H9 (cell line): ENCODE data around the gene OR2A12. TPM values are rescaled to one million over a fixed set of nuclear protein-coding genes. Genes with fewer than 3 reads are reported as not detected.

Experiments used
- DNase-seq: peaks from one replicate; pipeline ENCODE4 v3.0.0-alpha.2; 2017
- H2AFZ ChIP-seq: one replicate; pipeline ENCODE4 v1.6.1; 2013; ENCODE audit warnings: mild to moderate bottlenecking, low read length, control low read depth, moderate library complexity
- H2AK5ac ChIP-seq: 2 replicates; pipeline ENCODE4 v1.6.1; 2013; ENCODE audit warnings: low read length, control low read depth, mixed read lengths; ENCODE audit not compliant: insufficient read length
- H2BK120ac ChIP-seq: one replicate; pipeline ENCODE4 v1.6.1; 2013; ENCODE audit warnings: low read depth, mild to moderate bottlenecking, low read length, control low read depth, inconsistent platforms; ENCODE audit not compliant: poor library complexity, severe bottlenecking
- H2BK12ac ChIP-seq: 2 replicates; pipeline ENCODE4 v1.6.1; 2013; ENCODE audit warnings: low read length, control low read depth, mixed read lengths, low read depth; ENCODE audit not compliant: insufficient read length
- H2BK15ac ChIP-seq: 2 replicates; pipeline ENCODE4 v1.6.1; 2013; ENCODE audit warnings: low read depth, low read length, control low read depth
- H2BK20ac ChIP-seq: one replicate; pipeline ENCODE4 v1.6.1; 2013; ENCODE audit warnings: low read depth, mild to moderate bottlenecking, low read length, control low read depth, inconsistent platforms; ENCODE audit not compliant: poor library complexity, severe bottlenecking
- H2BK5ac ChIP-seq: 2 replicates; pipeline ENCODE4 v1.6.1; 2013; ENCODE audit warnings: low read length, control low read depth, mixed read lengths; ENCODE audit not compliant: insufficient read length
- H3K14ac ChIP-seq: 2 replicates; pipeline ENCODE4 v1.6.1; 2013; ENCODE audit warnings: low read length, control low read depth; ENCODE audit not compliant: insufficient read depth
- H3K18ac ChIP-seq: 2 replicates; pipeline ENCODE4 v1.6.1; 2013; ENCODE audit warnings: low read depth, mild to moderate bottlenecking, mixed read lengths, low read length, control low read depth; ENCODE audit not compliant: insufficient read length
- H3K23ac ChIP-seq: 2 replicates; pipeline ENCODE4 v1.6.1; 2013; ENCODE audit warnings: low read length, control low read depth, mixed read lengths, low read depth; ENCODE audit not compliant: insufficient read length
- H3K23me2 ChIP-seq: 2 replicates; pipeline ENCODE4 v1.6.1; 2013; ENCODE audit warnings: low read depth, mild to moderate bottlenecking, mixed read lengths, low read length, control low read depth; ENCODE audit not compliant: insufficient read length, poor library complexity, severe bottlenecking
- H3K27ac ChIP-seq: 2 replicates; pipeline ENCODE4 v1.5.1; 2013; ENCODE audit warnings: low read length, control low read depth, mixed read lengths, low read depth; ENCODE audit not compliant: insufficient read length
- H3K27me3 ChIP-seq: 2 replicates; pipeline ENCODE4 v1.6.1; 2013; ENCODE audit warnings: low read length, control low read depth, inconsistent platforms; ENCODE audit not compliant: insufficient read depth
- H3K4ac ChIP-seq: 2 replicates; pipeline ENCODE4 v1.6.1; 2013; ENCODE audit warnings: low read depth, mild to moderate bottlenecking, control low read depth, inconsistent platforms, low read length, moderate library complexity
- H3K4me1 ChIP-seq: 2 replicates; pipeline ENCODE4 v1.6.1; 2013; ENCODE audit warnings: low read length, control low read depth, inconsistent platforms; ENCODE audit not compliant: insufficient read depth
- H3K4me2 ChIP-seq: 2 replicates; pipeline ENCODE4 v1.6.1; 2013; ENCODE audit warnings: low read length, control low read depth, mixed read lengths; ENCODE audit not compliant: insufficient read length, insufficient read depth
- H3K56ac ChIP-seq: 2 replicates; pipeline ENCODE4 v1.6.1; 2013; ENCODE audit warnings: low read depth, mild to moderate bottlenecking, mixed read lengths, low read length, control low read depth; ENCODE audit not compliant: insufficient read length
- H3K79me1 ChIP-seq: 2 replicates; pipeline ENCODE4 v1.6.1; 2013; ENCODE audit warnings: low read depth, mild to moderate bottlenecking, moderate library complexity, low read length, control low read depth, inconsistent platforms; ENCODE audit not compliant: insufficient read depth, poor library complexity, severe bottlenecking
- H3K79me2 ChIP-seq: 2 replicates; pipeline ENCODE4 v1.6.1; 2013; ENCODE audit warnings: low read length, control low read depth, inconsistent platforms; ENCODE audit not compliant: insufficient read depth
- H3K9ac ChIP-seq: 2 replicates; pipeline ENCODE4 v1.6.1; 2013; ENCODE audit warnings: low read length, control low read depth, mixed read lengths; ENCODE audit not compliant: insufficient read length; ENCODE audit errors: extremely low read depth
- H3K9me3 ChIP-seq: one replicate; pipeline ENCODE4 v1.6.1; 2013; ENCODE audit warnings: low read depth, low read length, inconsistent platforms; ENCODE audit not compliant: control insufficient read depth
- H3T11ph ChIP-seq: one replicate; pipeline ENCODE4 v1.6.1; 2013; ENCODE audit warnings: mild to moderate bottlenecking, low read length, control low read depth, inconsistent platforms
- H4K20me1 ChIP-seq: one replicate; pipeline ENCODE4 v1.6.1; 2013; ENCODE audit not compliant: control insufficient read depth, insufficient read length, insufficient read depth
- H4K5ac ChIP-seq: 2 replicates; pipeline ENCODE4 v1.6.1; 2013; ENCODE audit warnings: low read depth, mild to moderate bottlenecking, mixed read lengths, low read length, control low read depth; ENCODE audit not compliant: insufficient read length
- H4K8ac ChIP-seq: replicated peaks from 2 replicates; pipeline ENCODE4 v1.6.1; 2013; ENCODE audit warnings: low read length, control low read depth, mixed read lengths, low read depth; ENCODE audit not compliant: insufficient read length
- H4K91ac ChIP-seq: 2 replicates; pipeline ENCODE4 v1.6.1; 2013; ENCODE audit warnings: low read depth, mild to moderate bottlenecking, moderate library complexity, mixed read lengths, low read length, control low read depth; ENCODE audit not compliant: insufficient read length
- H3K27ac Mint-ChIP-seq, 3 experiments: 2 replicates in 2 of 3; 3 replicates in 1 of 3; pipeline ENCODE4 v1.8.0; 2020 to 2021; ENCODE audit warnings: mixed read lengths in 3 of 3, mild to moderate bottlenecking in 1 of 3, moderate library complexity in 1 of 3
- H3K27me3 Mint-ChIP-seq: 2 replicates; pipeline ENCODE4 v1.8.0; 2021; ENCODE audit warnings: low read depth, mild to moderate bottlenecking, moderate library complexity, mixed read lengths
- H3K36me3 Mint-ChIP-seq, 3 experiments: 2 replicates in 2 of 3; 3 replicates in 1 of 3; pipeline ENCODE4 v1.8.0; 2020 to 2021; ENCODE audit warnings: low read depth in 3 of 3, mixed read lengths in 3 of 3; ENCODE audit not compliant: insufficient read depth in 1 of 3
- H3K4me1 Mint-ChIP-seq, 2 experiments: 2 replicates each; pipeline ENCODE4 v1.8.0; 2020; ENCODE audit warnings: mixed read lengths in 2 of 2
- H3K4me3 Mint-ChIP-seq, 2 experiments: 2 replicates in 1 of 2; 3 replicates in 1 of 2; pipeline ENCODE4 v1.8.0; 2020 to 2021; ENCODE audit warnings: mild to moderate bottlenecking in 2 of 2, mixed read lengths in 2 of 2, moderate library complexity in 1 of 2
- H3K9me3 Mint-ChIP-seq, 2 experiments: 2 replicates in 1 of 2; 3 replicates in 1 of 2; pipeline ENCODE4 v1.8.0; 2020; ENCODE audit warnings: mild to moderate bottlenecking in 2 of 2, mixed read lengths in 2 of 2, moderate library complexity in 1 of 2
- WGBS: extraction: QIAGEN DNeasy Blood & Tissue Kit; methylation state at CpG from one replicate; pipeline ENCODE4 v1.1.7; 2013; ENCODE audit warnings: missing lambda C conversion rate, low lambda C conversion rate, mixed read lengths; ENCODE audit not compliant: insufficient read length; ENCODE audit errors: extremely low coverage; 5-methylcytosine and 5-hydroxymethylcytosine counted together
- total RNA-seq: library from RNA; stranded (reverse); gene quantifications from 2 replicates; pipeline ENCODE4 v1.2.1, GENCODE V29; 2021
- TF ChIP-seq, protein P1 (sequence below): fragments of 200-600 bp; sonication (generic); conservative IDR thresholded peaks from 3 replicates; pipeline ENCODE4 v1.8.0; 2021; ENCODE audit warnings: antibody characterized with exemption, mild to moderate bottlenecking

The OR2A12 gene
- total RNA-seq, 1 experiment from 2014 or later, result not detected

DNA sequence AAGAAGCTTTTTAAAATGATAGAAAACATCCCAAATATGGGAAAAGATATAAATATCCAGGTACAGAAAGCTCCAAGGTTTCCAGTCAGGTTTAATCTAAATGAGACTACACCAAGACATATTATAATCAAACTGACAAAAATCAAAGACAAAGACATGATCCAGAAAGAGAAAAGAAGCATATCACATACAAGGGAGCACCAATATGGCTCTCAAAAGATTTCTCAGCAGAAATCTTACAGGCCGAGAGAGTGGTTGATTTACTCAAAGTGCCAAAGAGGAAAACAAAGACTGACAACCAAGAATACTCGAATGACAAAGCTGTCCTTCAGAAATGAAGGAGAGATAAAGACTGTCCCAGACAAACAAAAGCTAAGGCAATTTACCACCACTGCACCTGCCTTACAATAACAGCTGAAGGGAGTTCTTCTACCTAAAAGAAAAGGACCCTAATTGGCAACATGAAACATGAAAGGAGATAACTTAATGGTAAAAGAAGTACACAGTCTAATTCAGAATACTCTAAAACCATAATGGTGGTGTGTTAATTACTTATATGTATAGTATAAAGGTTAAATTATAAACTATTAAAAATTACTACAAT lies 62.2 kb downstream of the OR2A12 start:
- no peaks in the 10 kb centered on the region for H3K4me1 Mint-ChIP-seq
- DNase-seq, result no peak

More for the DNA sequence above, 62.2 kb downstream of the OR2A12 start:
- Histone ChIP-seq H3K27me3 (no peaks in the 10 kb centered on the region), H3K4me2 (no peak overlapping the region), H3K14ac (no peak overlapping the region), H3K79me1 (no peaks in the 10 kb centered on the region), H3K4me1 (no peaks in the 10 kb centered on the region), H2BK15ac (no peak overlapping the region), H3K56ac (no peak overlapping the region), H4K8ac (no peak overlapping the region), H4K5ac (no peak overlapping the region), H2BK5ac (no peak overlapping the region), H2AK5ac (no peak overlapping the region), H4K20me1 (no peaks in the 10 kb centered on the region), H2AFZ (no peak overlapping the region), H3K9ac (no peak overlapping the region), H3K4ac (no peak overlapping the region), H2BK20ac (no peak overlapping the region), H3K9me3 (no peaks in the 10 kb centered on the region), H3K23me2 (no peaks in the 10 kb centered on the region), H3T11ph (no peak overlapping the region), H3K23ac (no peak overlapping the region), H3K27ac (no peak overlapping the region), H3K18ac (no peak overlapping the region), H2BK120ac (no peak overlapping the region), H3K79me2 (no peaks in the 10 kb centered on the region), H2BK12ac (no peak overlapping the region), H4K91ac (no peak overlapping the region)
- no peak overlapping the region for H3K4me3 Mint-ChIP-seq
- peaks cover 4 to 33% (median 14%) of the 10 kb centered on the region in 3 experiments; a peak in 6 of 7 replicates for H3K36me3 Mint-ChIP-seq
- TF ChIP-seq, protein P1, sequence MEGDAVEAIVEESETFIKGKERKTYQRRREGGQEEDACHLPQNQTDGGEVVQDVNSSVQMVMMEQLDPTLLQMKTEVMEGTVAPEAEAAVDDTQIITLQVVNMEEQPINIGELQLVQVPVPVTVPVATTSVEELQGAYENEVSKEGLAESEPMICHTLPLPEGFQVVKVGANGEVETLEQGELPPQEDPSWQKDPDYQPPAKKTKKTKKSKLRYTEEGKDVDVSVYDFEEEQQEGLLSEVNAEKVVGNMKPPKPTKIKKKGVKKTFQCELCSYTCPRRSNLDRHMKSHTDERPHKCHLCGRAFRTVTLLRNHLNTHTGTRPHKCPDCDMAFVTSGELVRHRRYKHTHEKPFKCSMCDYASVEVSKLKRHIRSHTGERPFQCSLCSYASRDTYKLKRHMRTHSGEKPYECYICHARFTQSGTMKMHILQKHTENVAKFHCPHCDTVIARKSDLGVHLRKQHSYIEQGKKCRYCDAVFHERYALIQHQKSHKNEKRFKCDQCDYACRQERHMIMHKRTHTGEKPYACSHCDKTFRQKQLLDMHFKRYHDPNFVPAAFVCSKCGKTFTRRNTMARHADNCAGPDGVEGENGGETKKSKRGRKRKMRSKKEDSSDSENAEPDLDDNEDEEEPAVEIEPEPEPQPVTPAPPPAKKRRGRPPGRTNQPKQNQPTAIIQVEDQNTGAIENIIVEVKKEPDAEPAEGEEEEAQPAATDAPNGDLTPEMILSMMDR, result no peak
- peaks cover 28 to 36% of the 10 kb centered on the region in 2 experiments for H3K9me3 Mint-ChIP-seq
- no CpG with 5 or more reads among the region's 2 CpGs for WGBS
- no peak overlapping the region for H3K27ac Mint-ChIP-seq
- peaks cover 1% of the 10 kb centered on the region; the same call in 1 of the 2 replicates for H3K27me3 Mint-ChIP-seq

Other genes starting within 250 kb of the OR2A12 start
- gene TCAF1, start 184.1 kb upstream of the OR2A12 start, total RNA-seq, result 43.9 and 46.8 TPM in 2 replicates
- gene OR2F2, start 151.0 kb upstream of the OR2A12 start, total RNA-seq, result not detected in 2 replicates
- gene OR2F1, start 131.4 kb upstream of the OR2A12 start, total RNA-seq, result not detected in 2 replicates
- not detected in 2 replicates for gene OR6B1, start 86.0 kb upstream of the OR2A12 start, total RNA-seq
- gene OR2A5, start 37.3 kb upstream of the OR2A12 start, total RNA-seq, result not detected in 2 replicates
- 0.13 TPM in 1 of 2 replicates, not detected in the other for gene OR2A25, start 16.5 kb upstream of the OR2A12 start, total RNA-seq
- not detected in 2 replicates for gene OR2A2, start 23.3 kb downstream of the OR2A12 start, total RNA-seq
- gene OR2A14, start 36.9 kb downstream of the OR2A12 start, total RNA-seq, result not detected in 2 replicates
- gene CTAGE4, start 97.2 kb downstream of the OR2A12 start, total RNA-seq, result 4.8 and 6.2 TPM in 2 replicates
- 18.6 and 19.2 TPM in 2 replicates for gene ARHGEF35, start 109.6 kb downstream of the OR2A12 start, total RNA-seq
- gene OR2A42, start 153.3 kb downstream of the OR2A12 start, total RNA-seq, result not detected in 2 replicates
- gene OR2A7, start 178.5 kb downstream of the OR2A12 start, total RNA-seq, result 1.6 and 2.5 TPM in 2 replicates
- gene CTAGE8, start 183.0 kb downstream of the OR2A12 start, total RNA-seq, result 4.9 and 5.1 TPM in 2 replicates
- gene OR2A1, start 226.1 kb downstream of the OR2A12 start, total RNA-seq, result not detected in 2 replicates